Stimulated activated CD8-positive, alpha-beta memory T cell treated with anti-CD3 and anti-CD28 coated beads, Interleukin-4, amount 100 ng/mL, for 48 hours (primary cell): ENCODE results near the gene DNM2.
A peak's percentile ranks its signal among the peaks of the same experiment; 100 is the strongest.
"Not testable (repeated sequence)": the region's sequence is repeated elsewhere in the genome, so short reads cannot be mapped to it uniquely, and the experiment has no call there.

Source experiments
- DNase-seq: peaks from one replicate; pipeline ENCODE4 v3.0.0-alpha.2; 2020

DNM2 gene

DNA sequence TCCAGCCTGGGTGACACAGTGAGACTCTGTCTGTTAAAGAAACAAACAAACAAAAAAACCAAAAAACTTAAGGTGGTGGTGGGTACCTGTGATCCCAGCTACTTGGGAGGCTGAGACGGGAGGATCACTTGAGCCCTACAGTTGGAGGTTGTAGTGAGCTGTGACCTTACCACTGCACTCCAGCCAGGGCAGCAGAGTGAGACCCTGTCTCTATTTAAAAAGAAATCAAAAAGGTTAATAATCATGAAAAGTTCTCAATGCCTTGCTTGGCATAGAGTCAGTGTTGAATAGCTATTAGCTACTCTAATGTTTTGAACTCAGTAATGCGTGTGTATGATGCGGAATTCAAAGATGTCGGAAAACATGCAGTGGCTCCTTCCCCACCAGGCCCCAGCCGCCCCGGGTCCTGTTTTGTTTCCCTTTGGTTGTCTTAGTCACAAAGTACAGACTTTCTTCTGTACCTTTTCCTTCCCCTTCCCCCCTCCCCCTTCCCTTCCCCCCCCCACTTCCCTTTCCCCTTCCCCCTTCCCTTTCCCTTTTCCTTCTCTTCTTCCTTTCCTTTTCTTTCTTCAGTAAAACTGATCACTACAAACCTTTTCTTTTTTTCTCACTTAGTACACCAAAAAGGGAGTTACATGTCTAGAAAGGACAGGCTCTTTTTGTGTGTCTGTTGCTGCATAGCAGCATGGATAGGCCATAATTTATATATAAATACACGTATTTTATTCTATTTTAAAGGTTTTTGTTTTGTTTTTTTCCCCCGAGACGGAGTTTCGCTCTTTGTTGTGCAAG, 35.2 kb downstream of the DNM2 start:
- no peak for DNase-seq

- DNase-seq: no peak
Measured at GRCh38 chr19:10756371-10756770, 38.5 kb downstream of the DNM2 start.

DNA sequence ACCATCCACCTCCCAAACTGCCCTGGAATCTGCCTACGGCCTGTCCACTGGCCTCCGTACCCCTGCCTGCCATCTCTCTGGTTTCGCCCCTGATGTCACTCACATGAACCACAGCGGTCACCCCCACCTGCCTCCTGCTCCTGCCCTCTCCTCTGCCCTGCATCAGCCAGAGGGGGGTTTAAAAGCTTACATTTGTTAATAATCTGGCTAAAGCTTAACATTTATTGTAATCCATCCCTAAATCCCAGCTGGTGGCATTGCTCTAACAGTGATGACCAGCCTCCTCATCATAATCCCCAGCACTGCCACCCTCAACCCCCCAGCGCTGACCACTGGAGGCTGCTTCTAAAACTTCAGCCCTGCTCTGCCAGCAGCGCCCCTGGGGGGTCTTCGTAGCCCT, 38.9 kb downstream of the DNM2 start:
- DNase-seq: no peak

- not testable (repeated sequence) for DNase-seq
Measured at GRCh38 chr19:10758050-10758449, 40.2 kb downstream of the DNM2 start.

- no peak for DNase-seq
Measured at GRCh38 chr19:10758978-10759377, 41.1 kb downstream of the DNM2 start.

DNA sequence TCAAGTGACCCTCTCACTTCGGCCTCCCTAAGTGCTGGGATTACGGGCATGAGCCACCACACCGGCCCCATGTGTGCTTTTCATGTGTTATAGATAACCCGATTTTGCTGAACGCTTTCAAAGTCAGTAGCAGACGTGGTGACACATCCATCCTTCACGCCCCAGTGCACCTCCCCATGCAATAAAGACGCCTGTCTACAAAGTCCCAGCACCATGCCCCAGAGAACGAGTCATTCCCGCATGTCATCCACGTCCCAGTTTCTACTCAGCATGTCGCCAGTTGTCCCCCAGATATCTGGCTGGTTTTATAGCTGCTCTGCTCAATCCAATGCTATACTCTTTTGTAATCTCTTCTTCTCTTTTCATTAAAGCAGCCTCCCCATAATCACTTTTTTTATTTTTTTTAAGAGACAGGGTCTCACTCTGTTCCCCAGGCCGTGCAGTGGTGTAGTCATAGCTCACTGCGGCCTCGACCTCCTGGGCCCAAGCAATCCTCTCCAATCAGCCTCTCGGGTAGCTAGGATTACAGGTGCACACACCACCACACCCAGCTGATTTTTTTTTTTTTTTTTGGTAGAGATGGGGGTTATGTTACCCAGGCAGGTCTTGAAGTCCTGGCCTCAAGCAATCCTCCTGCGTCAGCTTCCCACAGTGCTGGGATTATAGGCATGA, 42.5 kb downstream of the DNM2 start:
- DNase-seq: peak; percentile 59

- DNase-seq: no peak
Measured at GRCh38 chr19:10761443-10762250, 43.8 kb downstream of the DNM2 start.

GRCh38 chr19:10762656-10763055, 44.8 kb downstream of the DNM2 start:
- DNase-seq: no peak

- DNase-seq: no peak
Measured at GRCh38 chr19:10763411-10763810, 45.5 kb downstream of the DNM2 start.

DNA sequence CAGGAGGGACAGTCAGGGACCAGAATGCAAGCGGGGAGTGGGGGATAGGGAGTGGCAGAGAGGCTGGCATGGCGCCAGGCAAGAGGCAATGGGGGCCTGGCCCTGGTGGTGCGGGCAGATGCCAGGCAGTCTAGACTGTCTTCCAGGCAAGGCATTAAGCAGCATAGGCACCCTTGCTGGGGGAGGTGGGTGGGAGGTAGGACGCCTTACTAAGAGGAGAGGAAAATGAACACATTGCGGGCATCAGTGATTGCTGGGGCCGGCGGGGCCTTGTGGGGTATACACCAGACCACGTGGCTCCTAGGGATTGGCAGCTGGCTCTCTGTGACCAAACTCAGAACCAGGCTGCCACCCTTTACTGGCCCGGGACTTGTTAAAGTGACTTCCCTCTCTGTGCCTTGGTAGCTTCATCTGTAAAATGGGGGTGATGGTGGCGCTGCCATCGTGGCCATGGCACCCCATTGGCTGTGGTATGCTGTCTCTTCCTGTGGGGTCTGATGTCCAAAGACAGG, 46.0 kb downstream of the DNM2 start:
- DNase-seq: no peak

DNA sequence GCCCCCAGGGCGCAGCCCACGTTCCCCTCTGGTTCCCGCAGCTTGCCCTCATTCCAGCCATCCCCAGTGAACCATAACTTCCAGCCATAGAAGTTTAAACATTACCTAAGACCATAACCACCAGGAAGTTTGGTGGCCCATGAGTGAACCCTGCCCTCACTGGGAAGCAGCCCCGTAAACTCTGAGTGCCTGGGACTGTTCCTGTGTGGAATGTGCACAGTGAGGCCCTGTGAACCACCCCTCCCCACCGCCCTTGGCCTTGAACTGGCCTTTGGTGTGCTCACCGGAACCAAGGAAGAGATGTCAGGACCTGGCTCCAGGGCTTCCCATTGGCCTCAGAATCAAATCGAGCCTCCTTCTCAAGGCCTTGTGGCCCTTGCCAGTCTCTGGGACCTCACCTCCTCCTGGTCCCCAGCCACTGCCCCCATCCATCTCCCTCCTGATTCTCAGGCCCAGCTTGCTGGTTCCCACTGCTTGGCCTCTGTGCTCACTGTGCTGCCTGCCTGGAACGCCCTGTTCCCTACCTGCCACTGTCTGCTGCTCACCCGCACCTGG, 46.5 kb downstream of the DNM2 start:
- no peak for DNase-seq

DNA sequence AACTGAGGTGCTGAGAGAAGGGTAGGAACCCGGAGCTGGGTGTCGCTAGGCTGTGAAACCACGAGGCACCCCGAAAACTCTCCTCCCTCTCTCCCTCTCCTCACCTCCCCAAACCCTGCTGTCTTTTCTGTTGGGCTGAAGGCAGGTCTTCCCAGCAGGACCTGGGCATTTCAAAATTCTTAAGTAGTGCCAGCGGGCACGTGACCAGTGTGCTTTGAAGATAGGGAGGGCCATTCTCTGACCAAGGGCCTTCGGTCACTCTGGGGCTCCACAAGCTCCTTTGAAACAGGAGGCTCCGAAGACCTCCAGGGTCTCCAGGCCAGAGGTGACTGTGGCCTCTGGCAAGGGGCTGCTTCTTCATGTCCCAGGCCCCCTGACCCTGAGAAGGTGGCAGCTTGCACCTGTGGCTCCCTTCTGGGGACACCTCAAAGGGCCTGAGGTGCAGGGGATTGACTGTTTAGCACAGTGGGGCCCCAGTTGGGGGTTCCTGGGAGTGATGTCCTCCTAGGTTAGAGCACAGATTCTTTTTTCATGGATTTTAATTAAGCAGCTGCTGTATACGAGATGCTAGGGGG, 48.3 kb downstream of the DNM2 start:
- no peak for DNase-seq

DNA sequence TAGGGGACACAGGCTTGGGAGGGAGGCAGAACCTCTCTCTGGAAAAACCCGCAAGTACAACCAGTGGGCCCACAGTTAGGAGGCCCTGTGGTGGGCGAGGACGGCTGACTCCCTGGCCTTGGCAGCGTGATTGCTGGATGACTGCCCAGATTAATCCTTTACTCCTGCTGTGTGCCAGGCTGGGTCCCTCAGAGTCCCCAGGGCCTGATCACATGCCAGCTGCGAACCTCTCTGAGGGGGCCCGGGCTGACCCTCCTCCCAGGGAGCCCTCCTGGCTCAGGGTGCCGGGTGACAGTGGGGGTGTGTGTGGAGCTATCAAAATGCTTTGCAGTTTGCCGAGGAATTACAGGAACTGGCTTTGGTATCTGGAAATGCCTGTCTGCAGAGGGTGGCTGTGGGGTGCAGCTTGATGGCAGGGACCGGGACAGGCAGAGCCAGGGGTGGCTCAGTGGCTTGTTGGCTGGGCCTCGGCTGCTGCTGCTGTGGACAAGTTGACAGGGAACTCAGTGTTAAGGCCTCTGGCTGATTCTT, 48.9 kb downstream of the DNM2 start:
- DNase-seq: no peak

GRCh38 chr19:10767726-10768125, 49.8 kb downstream of the DNM2 start:
- DNase-seq: no peak

DNA sequence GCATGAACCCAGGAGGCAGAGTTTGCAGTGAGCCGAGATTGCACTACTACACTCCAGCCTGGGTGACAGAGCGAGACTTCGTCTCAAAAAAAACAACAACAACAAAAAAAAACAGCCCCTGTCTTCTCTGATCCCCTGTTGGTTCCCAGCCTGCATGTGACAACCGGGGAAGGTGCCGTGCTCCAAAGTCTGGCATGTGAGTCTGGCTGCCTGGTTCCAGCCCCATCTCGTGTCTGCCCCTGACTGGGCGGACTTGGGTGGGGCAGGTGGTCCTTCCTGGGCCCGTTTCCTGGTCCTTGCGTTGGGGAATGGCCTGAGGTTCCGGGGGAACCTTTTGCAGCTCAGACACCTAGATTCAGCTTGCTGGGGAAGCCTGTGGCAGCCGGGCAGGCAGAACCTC, 50.5 kb downstream of the DNM2 start:
- no peak for DNase-seq

GRCh38 chr19:10768936-10769335, 51.1 kb downstream of the DNM2 start:
- no peak for DNase-seq

DNA sequence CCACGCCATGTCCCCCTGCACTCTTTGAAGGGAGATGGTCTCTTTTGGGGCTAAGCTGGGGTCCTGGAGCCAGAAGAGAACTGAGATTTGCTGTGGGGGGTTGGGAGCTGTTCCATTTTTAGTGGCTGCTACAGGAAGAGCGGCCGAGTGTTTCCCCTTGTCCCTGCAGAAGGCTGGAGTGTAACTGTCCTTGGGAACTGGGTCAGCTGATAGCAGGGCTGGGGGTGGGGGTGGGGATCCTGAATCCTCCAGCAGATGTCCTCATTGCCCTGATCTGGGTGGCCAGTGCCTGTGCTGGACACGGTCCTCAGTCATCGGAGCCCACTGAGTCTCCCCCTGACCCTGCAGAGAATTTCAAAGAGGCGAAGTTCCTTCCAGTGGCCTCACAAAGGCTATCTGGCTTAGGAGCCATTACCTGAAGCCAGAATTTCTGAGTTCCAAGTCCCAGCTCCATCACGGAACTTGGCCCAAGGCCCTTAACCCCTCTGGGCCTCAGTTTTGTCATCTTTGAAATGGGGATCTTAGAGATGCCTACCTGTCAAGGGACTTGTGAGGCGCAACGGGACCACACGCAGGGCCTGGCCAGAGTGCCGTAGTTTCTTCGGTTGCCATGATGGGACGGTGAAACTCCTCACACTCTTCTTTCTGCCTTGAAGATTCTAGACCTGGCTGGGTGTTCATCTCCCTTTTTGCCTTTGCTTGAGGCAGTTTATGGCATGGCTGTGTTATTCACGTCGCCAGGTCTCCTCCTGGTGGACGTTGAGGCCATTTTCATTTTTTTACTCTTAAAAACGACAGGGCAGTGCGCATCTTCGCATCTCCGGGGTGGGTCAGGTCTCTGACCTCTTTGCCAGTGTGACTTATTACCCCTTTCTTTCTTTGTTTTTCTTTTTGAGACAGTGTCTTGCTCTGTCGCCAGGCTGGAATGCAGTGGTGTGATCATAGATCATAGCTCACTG, 51.9 kb downstream of the DNM2 start:
- no peak for DNase-seq

DNA sequence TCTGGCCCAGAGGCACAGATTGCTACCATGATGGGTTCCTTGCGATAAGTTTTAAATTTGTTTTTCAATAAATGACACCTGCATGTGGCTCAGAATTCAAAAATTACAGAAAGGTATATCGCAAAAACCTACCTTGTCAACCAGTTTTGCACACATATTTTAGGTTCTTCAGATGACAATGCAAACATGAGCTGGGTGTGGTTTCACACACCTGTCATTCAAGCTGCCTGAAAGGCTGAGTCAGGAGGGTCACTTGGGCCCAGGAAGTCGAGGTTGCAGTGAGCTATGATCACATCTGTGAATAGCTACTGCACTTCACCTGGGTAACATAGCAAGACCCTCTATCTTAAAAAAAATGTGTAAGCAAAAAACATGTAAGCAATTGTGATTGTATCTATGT, 56.1 kb downstream of the DNM2 start:
- no peak for DNase-seq

DNA sequence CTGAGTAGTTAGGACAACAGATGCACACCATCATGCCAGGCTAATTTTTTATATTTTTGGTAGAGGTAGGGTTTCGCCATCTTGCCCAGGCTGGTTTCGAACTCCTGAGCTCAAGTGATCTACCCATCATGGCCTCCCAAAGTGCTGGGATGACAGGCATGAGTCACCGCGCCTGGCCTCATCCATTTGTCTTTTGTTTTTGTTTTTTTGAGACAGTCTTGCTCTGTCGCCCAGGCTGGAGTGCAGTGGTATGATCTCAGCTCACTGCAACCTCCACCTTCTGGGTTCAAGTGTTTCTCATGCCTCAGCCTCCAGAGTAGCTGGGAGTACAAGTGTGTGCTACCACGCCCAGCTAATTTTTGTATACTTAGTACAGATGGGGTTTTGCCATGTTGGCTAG, 57.0 kb downstream of the DNM2 start:
- no peak for DNase-seq

GRCh38 chr19:10776900-10777650, 59.2 kb downstream of the DNM2 start:
- DNase-seq: no peak

DNA sequence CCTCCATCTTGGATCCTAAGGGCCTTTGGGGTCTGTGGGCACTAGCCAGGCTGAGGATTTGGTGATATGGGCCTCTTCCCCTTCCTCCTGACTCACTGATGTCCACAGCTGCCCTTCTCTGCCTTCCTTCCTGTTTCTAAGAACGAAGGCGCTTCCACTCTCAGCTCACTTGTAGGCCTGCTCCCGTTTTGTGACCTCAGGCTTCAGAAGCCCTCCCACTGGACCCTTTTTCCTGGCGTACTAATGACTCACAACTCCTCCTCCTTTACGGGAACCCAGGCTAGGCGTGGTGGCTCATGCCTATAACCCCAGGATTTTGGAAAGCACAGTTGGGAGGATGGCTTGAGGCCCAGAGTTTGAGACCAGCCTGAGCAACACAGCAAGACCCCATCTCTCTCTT, 62.5 kb downstream of the DNM2 start:
- DNase-seq: no peak
